Lower leg skin (tissue), 3 donors: ENCODE measurements around the gene PDRG1.

Experiments used
- POLR2A ChIP-seq, 2 donors: fragments of 450-650 bp; IDR thresholded peaks; one replicate each; pipeline ENCODE4 v1.6.1; 2016 to 2017; ENCODE audit warnings: antibody characterized with exemption in 2 of 2, mild to moderate bottlenecking in 1 of 2, moderate library complexity in 1 of 2
- TF ChIP-seq, protein P1 (sequence below), 3 donors: fragments of 450-650 bp; IDR thresholded peaks; one replicate each; pipeline ENCODE4 v1.5.1; 2016; ENCODE audit warnings: antibody characterized with exemption in 3 of 3, mild to moderate bottlenecking in 3 of 3, moderate library complexity in 2 of 3

DNA sequence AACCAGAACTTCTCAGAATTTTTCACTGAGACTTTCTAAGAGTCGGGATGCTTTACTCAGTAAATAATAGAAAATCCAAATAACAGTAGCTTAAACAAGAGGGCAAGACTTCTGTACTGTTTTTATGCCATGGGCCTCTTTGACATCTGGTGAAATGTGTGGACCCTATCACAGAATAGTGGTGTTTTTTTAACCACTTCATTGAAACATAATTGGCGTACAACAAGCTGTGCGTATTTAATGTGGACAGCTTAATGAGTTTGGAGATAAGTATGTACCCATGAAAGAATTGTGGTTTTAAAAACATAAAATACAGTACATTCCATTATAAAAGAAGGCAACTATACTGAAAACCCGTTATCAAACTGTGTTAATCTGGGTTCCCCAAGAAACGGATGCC is 37.7 kb downstream of the PDRG1 start:
- no peak for TF ChIP-seq POLR2A (IDR thresholded peaks at IDR 0.05)
- TF ChIP-seq, protein P1, sequence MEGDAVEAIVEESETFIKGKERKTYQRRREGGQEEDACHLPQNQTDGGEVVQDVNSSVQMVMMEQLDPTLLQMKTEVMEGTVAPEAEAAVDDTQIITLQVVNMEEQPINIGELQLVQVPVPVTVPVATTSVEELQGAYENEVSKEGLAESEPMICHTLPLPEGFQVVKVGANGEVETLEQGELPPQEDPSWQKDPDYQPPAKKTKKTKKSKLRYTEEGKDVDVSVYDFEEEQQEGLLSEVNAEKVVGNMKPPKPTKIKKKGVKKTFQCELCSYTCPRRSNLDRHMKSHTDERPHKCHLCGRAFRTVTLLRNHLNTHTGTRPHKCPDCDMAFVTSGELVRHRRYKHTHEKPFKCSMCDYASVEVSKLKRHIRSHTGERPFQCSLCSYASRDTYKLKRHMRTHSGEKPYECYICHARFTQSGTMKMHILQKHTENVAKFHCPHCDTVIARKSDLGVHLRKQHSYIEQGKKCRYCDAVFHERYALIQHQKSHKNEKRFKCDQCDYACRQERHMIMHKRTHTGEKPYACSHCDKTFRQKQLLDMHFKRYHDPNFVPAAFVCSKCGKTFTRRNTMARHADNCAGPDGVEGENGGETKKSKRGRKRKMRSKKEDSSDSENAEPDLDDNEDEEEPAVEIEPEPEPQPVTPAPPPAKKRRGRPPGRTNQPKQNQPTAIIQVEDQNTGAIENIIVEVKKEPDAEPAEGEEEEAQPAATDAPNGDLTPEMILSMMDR (IDR thresholded peaks at IDR 0.05): no peak
